ENCODE data around the gene CBFA2T2. TPM values are rescaled to one million over a fixed set of nuclear protein-coding genes. Genes with fewer than 3 reads are reported as not detected.

CBFA2T2 gene
- total RNA-seq, 2 experiments from 2014 or later, result 10.2 to 10.9 TPM

GRCh38 chr20:33552519-33552918 is 62.6 kb downstream of the CBFA2T2 start:
- no peak for ATAC-seq
- DNase-seq, result no peak
- no peak for TF ChIP-seq CTCF (IDR thresholded peaks at IDR 0.05)
- ChIA-PET CTCF (no interaction called here), POLR2A (interaction anchor here (1.4 kb wide), 1 partner anchor 20 kb away, joined by 4 read pairs; no protein-coding TSS in a partner anchor)
- intact Hi-C loops (cut with micrococcal nuclease), result no loop called here
- Mint-ChIP-seq H3K27ac (no peak overlapping the region), H3K9me3 (no peaks in the 10 kb centered on the region), H3K4me3 (no peak overlapping the region), H3K4me1 (ENCODE audit: low read depth) (peaks cover 21% of the 10 kb centered on the region), H3K27me3 (no peaks in the 10 kb centered on the region), H3K36me3 (ENCODE audit: low read depth) (peaks cover 11% of the 10 kb centered on the region)

GRCh38 chr20:33553516-33553915 is 63.6 kb downstream of the CBFA2T2 start:
- Mint-ChIP-seq H3K27ac (no peak overlapping the region), H3K9me3 (no peaks in the 10 kb centered on the region), H3K36me3 (ENCODE audit: low read depth) (peaks cover 13% of the 10 kb centered on the region), H3K4me1 (ENCODE audit: low read depth) (peaks cover 21% of the 10 kb centered on the region), H3K27me3 (no peaks in the 10 kb centered on the region), H3K4me3 (no peak overlapping the region)
- ChIA-PET CTCF (no interaction called here), POLR2A (interaction anchor here (1.4 kb wide), 1 partner anchor 21 kb away, joined by 4 read pairs; no protein-coding TSS in a partner anchor)
- ATAC-seq, result no peak
- intact Hi-C loops (cut with micrococcal nuclease), result no loop called here
- no peak for TF ChIP-seq CTCF (IDR thresholded peaks at IDR 0.05)
- DNase-seq, result no peak

- ChIA-PET POLR2A (no interaction called here), CTCF (interaction anchor here (0.9 kb wide), 1 partner anchor 27 kb away, joined by 3 read pairs; no protein-coding TSS in a partner anchor)
- ATAC-seq, result peak; percentile 98
- intact Hi-C loops (cut with micrococcal nuclease), result no loop called here
- no peaks in the 10 kb centered on the region for H3K9me3 Mint-ChIP-seq
- peaks cover 21% of the 10 kb centered on the region for H3K4me1 Mint-ChIP-seq (ENCODE audit: low read depth)
- H3K27me3 Mint-ChIP-seq, result no peaks in the 10 kb centered on the region
- H3K27ac Mint-ChIP-seq, result peak overlapping the region; percentile 87
- peaks cover 13% of the 10 kb centered on the region for H3K36me3 Mint-ChIP-seq (ENCODE audit: low read depth)
- DNase-seq, result peak; percentile 41
- no peak for TF ChIP-seq CTCF (IDR thresholded peaks at IDR 0.05)
- H3K4me3 Mint-ChIP-seq, result peak overlapping the region; percentile 65
Observed at GRCh38 chr20:33554914-33555420, 65.1 kb downstream of the CBFA2T2 start.

GRCh38 chr20:33555755-33556154 is 65.9 kb downstream of the CBFA2T2 start:
- no peak for TF ChIP-seq CTCF (IDR thresholded peaks at IDR 0.05)
- DNase-seq, result no peak
- Mint-ChIP-seq H3K27me3 (no peaks in the 10 kb centered on the region), H3K36me3 (ENCODE audit: low read depth) (peaks cover 12% of the 10 kb centered on the region), H3K4me3 (no peak overlapping the region), H3K9me3 (no peaks in the 10 kb centered on the region), H3K27ac (peak overlapping the region; percentile 90), H3K4me1 (ENCODE audit: low read depth) (peaks cover 21% of the 10 kb centered on the region)
- ChIA-PET CTCF (interaction anchor here (0.9 kb wide), 1 partner anchor 27 kb away, joined by 3 read pairs; no protein-coding TSS in a partner anchor), POLR2A (no interaction called here)
- intact Hi-C loops (cut with micrococcal nuclease), result no loop called here
- no peak for ATAC-seq

- ATAC-seq, result no peak
- Mint-ChIP-seq H3K36me3 (ENCODE audit: low read depth) (peaks cover 11% of the 10 kb centered on the region), H3K4me3 (no peak overlapping the region), H3K27ac (peak overlapping the region; percentile 90), H3K9me3 (no peaks in the 10 kb centered on the region), H3K4me1 (ENCODE audit: low read depth) (peaks cover 21% of the 10 kb centered on the region), H3K27me3 (no peaks in the 10 kb centered on the region)
- POLR2A ChIA-PET, result no interaction called here
- no peak for DNase-seq
- CTCF ChIA-PET, result no interaction called here
- intact Hi-C loops (cut with micrococcal nuclease), result no loop called here
- TF ChIP-seq CTCF (IDR thresholded peaks at IDR 0.05), result no peak
Observed at GRCh38 chr20:33556246-33556645, 66.3 kb downstream of the CBFA2T2 start.
